ENCODE measurements around the gene MKRN3.

MKRN3 gene

DNA sequence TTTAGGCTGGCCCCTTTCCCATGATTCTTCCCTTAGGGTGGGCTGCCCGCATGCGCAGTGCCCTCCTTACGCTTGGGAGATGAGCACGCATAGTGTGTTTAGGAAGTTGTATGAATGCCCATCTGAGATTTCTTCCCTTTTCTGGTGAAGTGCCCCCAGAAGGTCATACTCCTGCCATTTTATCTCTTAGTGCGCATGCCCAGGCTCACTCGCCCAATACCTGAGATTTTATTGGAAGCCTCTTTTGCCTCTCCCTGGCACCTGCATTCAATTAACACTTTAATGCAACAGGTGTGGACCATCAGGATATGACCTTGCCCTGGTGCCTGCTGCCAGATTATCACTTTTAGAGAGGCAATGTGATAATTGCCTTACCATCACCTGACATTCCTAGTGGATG is 36.6 kb downstream of the MKRN3 start:
- DNase-seq (ENCODE audit: extremely low read depth, low read depth), result no peak
- TF ChIP-seq, protein P1, sequence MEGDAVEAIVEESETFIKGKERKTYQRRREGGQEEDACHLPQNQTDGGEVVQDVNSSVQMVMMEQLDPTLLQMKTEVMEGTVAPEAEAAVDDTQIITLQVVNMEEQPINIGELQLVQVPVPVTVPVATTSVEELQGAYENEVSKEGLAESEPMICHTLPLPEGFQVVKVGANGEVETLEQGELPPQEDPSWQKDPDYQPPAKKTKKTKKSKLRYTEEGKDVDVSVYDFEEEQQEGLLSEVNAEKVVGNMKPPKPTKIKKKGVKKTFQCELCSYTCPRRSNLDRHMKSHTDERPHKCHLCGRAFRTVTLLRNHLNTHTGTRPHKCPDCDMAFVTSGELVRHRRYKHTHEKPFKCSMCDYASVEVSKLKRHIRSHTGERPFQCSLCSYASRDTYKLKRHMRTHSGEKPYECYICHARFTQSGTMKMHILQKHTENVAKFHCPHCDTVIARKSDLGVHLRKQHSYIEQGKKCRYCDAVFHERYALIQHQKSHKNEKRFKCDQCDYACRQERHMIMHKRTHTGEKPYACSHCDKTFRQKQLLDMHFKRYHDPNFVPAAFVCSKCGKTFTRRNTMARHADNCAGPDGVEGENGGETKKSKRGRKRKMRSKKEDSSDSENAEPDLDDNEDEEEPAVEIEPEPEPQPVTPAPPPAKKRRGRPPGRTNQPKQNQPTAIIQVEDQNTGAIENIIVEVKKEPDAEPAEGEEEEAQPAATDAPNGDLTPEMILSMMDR (IDR thresholded peaks at IDR 0.05; ENCODE audit: low read depth, low read length), result no peak

- TF ChIP-seq, protein P1 (IDR thresholded peaks at IDR 0.05; ENCODE audit: low read depth, low read length), result no peak
- no peak for DNase-seq (ENCODE audit: extremely low read depth, low read depth)
These were observed 40.8 kb downstream of the MKRN3 start for GRCh38 chr15:23606226-23606625.

- TF ChIP-seq, protein P1 (IDR thresholded peaks at IDR 0.05; ENCODE audit: low read depth, low read length), result no peak
- no peak for DNase-seq (ENCODE audit: extremely low read depth, low read depth)
These were observed 51.1 kb downstream of the MKRN3 start for GRCh38 chr15:23616536-23616935.
